Left lung (tissue), 10 donors: ENCODE data around the gene MKLN1. TPM values are rescaled to one million over a fixed set of nuclear protein-coding genes. Genes with fewer than 3 reads are reported as not detected.

Experiments
- ATAC-seq: fragments of 200-7000 bp; cut with Tn5 transposase; one replicate; pipeline ENCODE4 v1.9.1; 2020; ENCODE audit warnings: moderate library complexity
- DNase-seq, 4 donors: peaks; one replicate each; pipeline ENCODE4 v3.0.0-alpha.2; 2013 to 2020
- H3K27ac ChIP-seq, 2 donors: fragments of 200-600 bp; sonication (generic) in 1 of 2; one replicate each; pipeline versions ENCODE4 v1.5.0 to v1.8.0; 2020 to 2021
- H3K27me3 ChIP-seq, 2 donors: fragments of 200-600 bp; sonication (generic) in 1 of 2; one replicate each; pipeline versions ENCODE4 v1.5.0 to v1.8.0; 2020 to 2021
- H3K36me3 ChIP-seq, 2 donors: fragments of 200-600 bp; sonication (generic) in 1 of 2; one replicate each; pipeline versions ENCODE4 v1.5.0 to v1.8.0; 2020 to 2021
- H3K4me1 ChIP-seq, 2 donors: fragments of 200-600 bp; one replicate each; pipeline ENCODE4 v1.8.0; 2021
- H3K4me3 ChIP-seq, 2 donors: fragments of 200-600 bp; sonication (generic) in 1 of 2; one replicate each; pipeline versions ENCODE4 v1.5.0 to v1.8.0; 2020 to 2021; ENCODE audit warnings: mild to moderate bottlenecking in 1 of 2
- H3K9me3 ChIP-seq, 2 donors: fragments of 200-600 bp; sonication (generic) in 1 of 2; one replicate each; pipeline versions ENCODE4 v1.5.0 to v1.8.0; 2020 to 2021
- intact Hi-C, 2 donors: fragments of 100-400 bp; cut with DNase I; formaldehyde crosslinking; loops; one replicate each; pipeline versions ENCODE4 v1.11.2 to v1.14.2; 2022
- polyA plus RNA-seq, 6 donors: library from polyadenylated mRNA; unstranded; fragments of 120-200 nt; gene quantifications; one replicate each; pipeline ENCODE4 v1.2.1, GENCODE V29; 2013; ENCODE audit not compliant: insufficient read length in 6 of 6
- total RNA-seq, 2 donors: library from RNA; stranded (reverse); fragmentation: NEBNext Ultra II Directional; extraction: Animal tissue kit (Norgen Biotek cat#: 25700); gene quantifications; one replicate each; pipeline ENCODE4 v1.2.1, GENCODE V29; 2021
- TF ChIP-seq, protein P1 (sequence below), 2 donors: fragments of 200-600 bp; sonication (generic) in 1 of 2; IDR thresholded peaks; one replicate each; pipeline versions ENCODE4 v1.5.0 to v1.8.0; 2021; ENCODE audit warnings: antibody characterized with exemption in 2 of 2
- donor health status: DM: no; HTN: yes; CAD: no.
- donor health status: DM: no; HTN: no; CAD: no.

Gene MKLN1
- total and polyA plus RNA-seq, 8 donors, result 38.7 to 49.0 (median 44.5) TPM

DNA sequence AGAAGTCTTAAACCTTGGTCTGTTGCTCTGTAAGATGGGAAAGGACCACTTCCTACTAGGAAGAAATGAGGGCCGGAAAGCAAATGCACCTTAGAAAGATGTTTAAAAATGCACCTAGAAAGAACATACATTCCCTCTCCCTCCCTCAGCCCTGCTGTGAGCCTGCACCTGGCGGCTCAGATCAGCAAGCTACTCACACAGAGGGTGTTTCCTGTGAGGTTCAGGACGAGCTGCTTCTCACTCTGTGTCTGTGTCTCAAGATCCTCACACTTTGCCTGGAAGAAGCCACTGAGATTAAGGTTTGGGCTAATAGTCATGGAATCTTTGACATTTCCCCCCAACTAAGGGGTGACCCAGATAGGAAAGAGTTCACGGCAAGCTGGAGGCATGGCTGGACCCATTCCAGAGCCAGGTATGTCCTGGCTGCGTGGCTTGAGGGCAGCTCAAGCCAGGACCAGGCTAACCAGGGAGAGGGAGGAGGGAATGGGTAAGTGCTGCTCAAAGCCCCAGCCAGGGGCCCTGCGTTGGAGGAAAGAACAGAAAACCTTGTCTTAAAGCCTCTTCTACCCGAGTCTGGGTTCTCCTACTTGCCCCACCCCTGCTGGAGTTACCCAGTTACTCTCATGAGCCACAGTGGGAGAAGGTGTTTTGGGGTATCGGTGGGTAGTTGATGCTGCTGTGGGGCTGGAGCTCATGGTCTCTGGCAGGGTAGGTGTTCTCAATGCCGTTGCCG lies 181.2 kb downstream of the MKLN1 start:
- no peak for ATAC-seq
- TF ChIP-seq, protein P1, sequence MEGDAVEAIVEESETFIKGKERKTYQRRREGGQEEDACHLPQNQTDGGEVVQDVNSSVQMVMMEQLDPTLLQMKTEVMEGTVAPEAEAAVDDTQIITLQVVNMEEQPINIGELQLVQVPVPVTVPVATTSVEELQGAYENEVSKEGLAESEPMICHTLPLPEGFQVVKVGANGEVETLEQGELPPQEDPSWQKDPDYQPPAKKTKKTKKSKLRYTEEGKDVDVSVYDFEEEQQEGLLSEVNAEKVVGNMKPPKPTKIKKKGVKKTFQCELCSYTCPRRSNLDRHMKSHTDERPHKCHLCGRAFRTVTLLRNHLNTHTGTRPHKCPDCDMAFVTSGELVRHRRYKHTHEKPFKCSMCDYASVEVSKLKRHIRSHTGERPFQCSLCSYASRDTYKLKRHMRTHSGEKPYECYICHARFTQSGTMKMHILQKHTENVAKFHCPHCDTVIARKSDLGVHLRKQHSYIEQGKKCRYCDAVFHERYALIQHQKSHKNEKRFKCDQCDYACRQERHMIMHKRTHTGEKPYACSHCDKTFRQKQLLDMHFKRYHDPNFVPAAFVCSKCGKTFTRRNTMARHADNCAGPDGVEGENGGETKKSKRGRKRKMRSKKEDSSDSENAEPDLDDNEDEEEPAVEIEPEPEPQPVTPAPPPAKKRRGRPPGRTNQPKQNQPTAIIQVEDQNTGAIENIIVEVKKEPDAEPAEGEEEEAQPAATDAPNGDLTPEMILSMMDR (IDR thresholded peaks at IDR 0.05), result no peak
- H3K4me3 ChIP-seq, result no peak overlapping the region
- H3K36me3 ChIP-seq, result peaks cover 0 to 25% of the 10 kb centered on the region in 2 donors
- intact Hi-C loops, result loop anchor here in 1 of 2 donors (2.0 kb wide), 1 partner anchor 144 kb away; no protein-coding TSS in a partner anchor
- no peak for DNase-seq
- peaks cover 5 to 17% of the 10 kb centered on the region in 2 donors for H3K4me1 ChIP-seq
- H3K9me3 ChIP-seq, result no peaks in the 10 kb centered on the region
- H3K27ac ChIP-seq, result no peak overlapping the region
- no peaks in the 10 kb centered on the region for H3K27me3 ChIP-seq

DNA sequence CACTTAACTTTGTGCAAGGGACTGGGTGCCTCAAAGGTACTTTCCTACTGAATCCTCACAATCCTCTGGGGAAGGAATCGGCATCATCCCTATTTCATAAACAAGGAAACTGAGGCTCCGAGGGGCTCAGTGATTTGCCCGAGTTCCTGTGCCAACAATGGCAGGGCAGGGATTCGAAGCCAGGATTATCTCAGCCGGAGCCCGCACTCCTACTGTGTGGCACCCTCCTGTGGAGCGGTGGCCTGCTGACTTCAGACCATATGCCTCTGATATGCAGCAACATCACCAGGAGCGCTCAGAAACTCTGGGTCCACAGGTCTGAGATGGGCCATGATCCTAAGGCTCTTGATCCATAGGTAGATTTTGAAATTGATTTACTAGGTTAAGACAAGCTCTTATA lies 182.1 kb downstream of the MKLN1 start:
- TF ChIP-seq, protein P1 (IDR thresholded peaks at IDR 0.05), result no peak
- Histone ChIP-seq H3K36me3 (peaks cover 0 to 21% of the 10 kb centered on the region in 2 donors), H3K9me3 (no peaks in the 10 kb centered on the region), H3K27me3 (no peaks in the 10 kb centered on the region), H3K27ac (no peak overlapping the region), H3K4me1 (peaks cover 5 to 17% of the 10 kb centered on the region in 2 donors), H3K4me3 (no peak overlapping the region)
- DNase-seq, result no peak
- intact Hi-C loops, result loop anchor here in 1 of 2 donors (2.0 kb wide), 1 partner anchor 143 kb away; no protein-coding TSS in a partner anchor
- ATAC-seq, result no peak

DNA sequence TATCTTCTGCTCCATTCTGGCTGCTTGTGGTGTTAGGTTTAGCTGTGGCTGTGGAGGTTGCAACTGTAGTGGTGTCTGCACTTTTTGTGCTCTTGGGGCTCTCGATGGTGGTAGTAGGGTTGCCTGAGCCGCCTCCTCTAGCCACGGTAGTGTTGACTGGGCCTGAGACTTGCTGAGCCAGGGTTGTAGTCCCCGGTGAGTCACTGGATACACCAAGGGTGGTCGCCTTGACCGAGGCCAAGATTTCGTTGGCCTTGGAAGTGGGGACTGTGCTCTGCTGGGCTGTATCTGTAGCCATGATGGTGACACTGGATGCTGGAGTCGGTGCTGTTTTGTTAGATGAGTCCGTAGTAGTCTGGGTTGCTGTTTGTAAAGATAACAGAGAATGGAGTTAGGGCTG lies 183.4 kb downstream of the MKLN1 start:
- Histone ChIP-seq H3K36me3 (peaks cover 0 to 9% of the 10 kb centered on the region in 2 donors), H3K9me3 (no peaks in the 10 kb centered on the region), H3K27me3 (no peaks in the 10 kb centered on the region), H3K4me3 (no peak overlapping the region), H3K4me1 (peaks cover 5 to 17% of the 10 kb centered on the region in 2 donors), H3K27ac (no peak overlapping the region)
- DNase-seq (no peak), ATAC-seq (no peak)
- TF ChIP-seq, protein P1 (IDR thresholded peaks at IDR 0.05), result no peak
- intact Hi-C loops, result no loop called here

DNA sequence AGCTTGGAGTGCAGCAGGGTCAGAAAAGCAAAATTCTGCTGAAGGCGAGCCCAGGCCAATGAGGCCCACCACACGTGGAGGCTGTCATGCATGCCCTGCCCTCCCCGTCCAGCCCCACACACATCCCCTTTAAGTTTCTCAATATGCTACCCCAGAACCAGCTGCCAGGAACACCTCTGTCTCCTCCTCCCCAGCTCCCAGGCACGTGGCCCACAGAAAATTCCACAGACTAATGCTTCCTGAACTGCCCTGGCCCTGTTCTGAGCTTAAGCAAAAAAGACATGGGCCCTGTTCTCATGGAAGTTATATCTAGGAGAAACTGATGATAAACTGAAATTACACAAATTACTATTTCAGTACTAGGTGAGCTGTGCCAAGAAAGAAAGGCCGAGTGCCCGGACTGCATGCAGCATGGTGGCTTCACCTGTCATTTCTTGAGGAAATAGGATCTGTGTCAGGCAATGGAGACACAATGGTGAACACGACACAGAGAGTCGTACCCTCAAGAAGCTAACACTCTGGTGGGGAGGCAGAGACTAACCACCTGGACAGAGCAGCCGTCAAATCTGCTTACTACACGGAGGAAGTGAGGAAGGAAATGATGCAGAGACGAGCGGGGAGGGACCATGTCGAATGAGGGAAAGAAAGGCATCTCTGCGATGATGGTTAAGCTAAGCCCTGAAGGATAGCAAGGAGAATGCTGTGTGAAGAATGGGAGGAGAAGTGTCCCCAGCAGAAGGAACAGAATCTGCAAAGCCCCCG lies 184.3 kb downstream of the MKLN1 start:
- Histone ChIP-seq H3K9me3 (no peaks in the 10 kb centered on the region), H3K27ac (no peak overlapping the region), H3K4me3 (no peak overlapping the region), H3K36me3 (peaks cover 0 to 8% of the 10 kb centered on the region in 2 donors), H3K27me3 (no peaks in the 10 kb centered on the region), H3K4me1 (peaks cover 5 to 17% of the 10 kb centered on the region in 2 donors)
- ATAC-seq, result no peak
- TF ChIP-seq, protein P1 (IDR thresholded peaks at IDR 0.05), result no peak
- intact Hi-C loops, result no loop called here
- DNase-seq, result no peak
